Ramos (cell line): ENCODE measurements around the gene POLR2I.

ENCODE experiments used
- in situ Hi-C: fragments of 300-500 bp; cut with MboI; formaldehyde crosslinking; loops from one replicate; pipeline ENCODE4 v1.14.3; 2022; ENCODE audit warnings: low sequenced_read_pairs; ENCODE audit not compliant: unreplicated experiment

POLR2I gene

GRCh38 chr19:36136964-36137686 lies 22.4 kb upstream of the POLR2I start:
- in situ Hi-C loops = no loop called here

- in situ Hi-C loops = loop anchor here (5.0 kb wide), 1 partner anchor 37 kb away; no protein-coding TSS in a partner anchor
These were observed 20.2 kb upstream of the POLR2I start for GRCh38 chr19:36134867-36135266.

GRCh38 chr19:36131221-36131620 lies 16.5 kb upstream of the POLR2I start:
- in situ Hi-C loops = loop anchor here (5.0 kb wide), 1 partner anchor 41 kb away; no protein-coding TSS in a partner anchor

GRCh38 chr19:36128392-36128736 lies 13.7 kb upstream of the POLR2I start:
- in situ Hi-C loops = no loop called here

- in situ Hi-C loops = no loop called here
These were observed 10.9 kb upstream of the POLR2I start for GRCh38 chr19:36125557-36125956.

- in situ Hi-C loops = no loop called here
These were observed 6.9 kb upstream of the POLR2I start for GRCh38 chr19:36121486-36122124.

- in situ Hi-C loops = no loop called here
These were observed 6.3 kb upstream of the POLR2I start for GRCh38 chr19:36120984-36121358.

GRCh38 chr19:36120092-36120983 lies 5.7 kb upstream of the POLR2I start:
- in situ Hi-C loops = no loop called here

- in situ Hi-C loops = no loop called here
These were observed 1.6 kb upstream of the POLR2I start for GRCh38 chr19:36116344-36116637.

GRCh38 chr19:36115453-36116343 lies 1.0 kb upstream of the POLR2I start, which contains the start of gene TBCB:
TSS of gene TBCB (plus strand) at chr19:36115468. CDS start at chr19:36115561, 93 bp downstream.
- in situ Hi-C loops = no loop called here

- in situ Hi-C loops = no loop called here
These were observed 568 bp downstream of the POLR2I start for GRCh38 chr19:36113894-36114720.

GRCh38 chr19:36113425-36113824 lies 1.2 kb downstream of the POLR2I start:
- in situ Hi-C loops = no loop called here

GRCh38 chr19:36112678-36113077 lies 2.0 kb downstream of the POLR2I start:
- in situ Hi-C loops = no loop called here

- in situ Hi-C loops = no loop called here
These were observed 3.5 kb downstream of the POLR2I start for GRCh38 chr19:36111200-36111539.

- in situ Hi-C loops = no loop called here
These were observed 4.0 kb downstream of the POLR2I start, which contains the start of gene OVOL3 for GRCh38 chr19:36110487-36111199. TSS of gene OVOL3 (plus strand) at chr19:36111143. CDS start at chr19:36111203, 60 bp downstream.

GRCh38 chr19:36108684-36109083 lies 6.0 kb downstream of the POLR2I start:
- in situ Hi-C loops = no loop called here

- in situ Hi-C loops = no loop called here
These were observed 7.7 kb downstream of the POLR2I start for GRCh38 chr19:36106991-36107390.

- in situ Hi-C loops = no loop called here
These were observed 8.2 kb downstream of the POLR2I start for GRCh38 chr19:36106441-36106840.
